GM12872 (cell line): ENCODE results near the gene D2HGDH.
A peak's percentile ranks its signal among the peaks of the same experiment; 100 is the strongest.

Experiments used
- CTCF ChIP-seq: IDR thresholded peaks from 3 replicates; pipeline ENCODE4 v1.5.1; 2011; ENCODE audit warnings: low read depth, mild to moderate bottlenecking, low read length, moderate library complexity; ENCODE audit not compliant: insufficient read depth

Gene D2HGDH

GRCh38 chr2:241777686-241778627 lies 43.5 kb downstream of the D2HGDH start:
- no peak for TF ChIP-seq CTCF

GRCh38 chr2:241780939-241781569 lies 46.6 kb downstream of the D2HGDH start:
- TF ChIP-seq CTCF: no peak

GRCh38 chr2:241788135-241788534 lies 53.7 kb downstream of the D2HGDH start:
- TF ChIP-seq CTCF: no peak

GRCh38 chr2:241788572-241788971 lies 54.1 kb downstream of the D2HGDH start:
- peak; percentile 11; the same call in 1 of the 3 replicates for TF ChIP-seq CTCF

- no peak for TF ChIP-seq CTCF
Observed at GRCh38 chr2:241793385-241793784, 59.0 kb downstream of the D2HGDH start.

- no peak for TF ChIP-seq CTCF
Observed at GRCh38 chr2:241794250-241794823, 59.9 kb downstream of the D2HGDH start.

- no peak for TF ChIP-seq CTCF
Observed at GRCh38 chr2:241795021-241795999, 60.9 kb downstream of the D2HGDH start.
